ENCODE measurements around the gene FREM2. TPM values are rescaled to one million over a fixed set of nuclear protein-coding genes. Genes with fewer than 3 reads are reported as not detected.

Gene FREM2
- polyA plus RNA-seq, 1 of the 3 experiments (the other 2 are of a cell fraction): not detected

DNA sequence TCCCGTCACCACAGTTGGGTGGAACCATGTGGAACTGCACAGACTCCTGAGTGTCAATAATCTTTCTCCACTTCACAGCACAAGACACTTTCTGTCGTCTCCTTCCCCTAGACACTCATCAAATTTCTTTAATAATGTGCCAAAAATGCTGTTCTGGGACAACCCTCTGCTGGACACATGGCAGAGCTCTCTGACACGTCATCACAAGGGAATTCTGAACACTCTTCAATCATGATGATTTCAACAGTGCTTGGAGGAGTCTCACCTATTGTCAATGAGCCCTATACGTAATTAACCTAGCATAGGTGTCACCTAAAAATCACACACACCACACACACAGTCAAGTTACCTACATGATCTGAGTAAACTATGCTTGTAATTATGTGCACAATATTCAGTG is 162.4 kb downstream of the FREM2 start:
- Histone ChIP-seq H3K4me2 (no peak overlapping the region), H4K20me1 (ENCODE audit: insufficient read depth) (no peaks in the 10 kb centered on the region), H3K9me2 (no peaks in the 10 kb centered on the region), H3K27ac (ENCODE audit: low read depth in 2 of 2, low read length in 1 of 2) (no peak overlapping the region), H3K27me3 (ENCODE audit: insufficient read depth) (no peaks in the 10 kb centered on the region), H3K79me2 (ENCODE audit: insufficient read depth) (no peaks in the 10 kb centered on the region), H3K4me1 (ENCODE audit: control insufficient read depth in 1 of 2, insufficient read depth in 2 of 2, low read depth in 1 of 2, low read length in 1 of 2) (no peaks in the 10 kb centered on the region), H3K9me3 (no peaks in the 10 kb centered on the region), H3F3A (replicated peaks; ENCODE audit: insufficient read depth) (no peaks in the 10 kb centered on the region), H3K4me3 (ENCODE audit: low read depth in 2 of 2, low read length in 1 of 2) (no peak overlapping the region), H3K36me3 (replicated peaks in 1 of 2; ENCODE audit: control insufficient read depth in 1 of 2, insufficient read depth in 2 of 2, low read length in 1 of 2) (no peaks in the 10 kb centered on the region), H3K9ac (no peak overlapping the region), H2AFZ (ENCODE audit: low read depth) (no peak overlapping the region)
- TF ChIP-seq, protein P1, sequence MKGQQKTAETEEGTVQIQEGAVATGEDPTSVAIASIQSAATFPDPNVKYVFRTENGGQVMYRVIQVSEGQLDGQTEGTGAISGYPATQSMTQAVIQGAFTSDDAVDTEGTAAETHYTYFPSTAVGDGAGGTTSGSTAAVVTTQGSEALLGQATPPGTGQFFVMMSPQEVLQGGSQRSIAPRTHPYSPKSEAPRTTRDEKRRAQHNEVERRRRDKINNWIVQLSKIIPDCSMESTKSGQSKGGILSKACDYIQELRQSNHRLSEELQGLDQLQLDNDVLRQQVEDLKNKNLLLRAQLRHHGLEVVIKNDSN (IDR thresholded peaks at IDR 0.05; ENCODE audit: borderline replicate concordance, low read depth): no peak
- TF ChIP-seq MEF2A (IDR thresholded peaks at IDR 0.05; ENCODE audit: borderline replicate concordance, low read depth) (no peak), GATA2 (CRISPR knock-in tag; IDR thresholded peaks at IDR 0.05) (no peak)
- TF ChIP-seq, protein P2, sequence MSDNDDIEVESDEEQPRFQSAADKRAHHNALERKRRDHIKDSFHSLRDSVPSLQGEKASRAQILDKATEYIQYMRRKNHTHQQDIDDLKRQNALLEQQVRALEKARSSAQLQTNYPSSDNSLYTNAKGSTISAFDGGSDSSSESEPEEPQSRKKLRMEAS (IDR thresholded peaks at IDR 0.05; ENCODE audit: low read depth): no peak
- WGBS (ENCODE audit: low lambda C conversion rate): 29% methylated on average over 4 of the region's 4 CpGs
- no peak for DNase-seq
- ChIA-PET CTCF (interaction anchor here (0.6 to 0.7 kb wide), 2 partner anchors 76 to 1131 kb away, joined by 3 read pairs; no protein-coding TSS in a partner anchor), POLR2A (no interaction called here)

DNA sequence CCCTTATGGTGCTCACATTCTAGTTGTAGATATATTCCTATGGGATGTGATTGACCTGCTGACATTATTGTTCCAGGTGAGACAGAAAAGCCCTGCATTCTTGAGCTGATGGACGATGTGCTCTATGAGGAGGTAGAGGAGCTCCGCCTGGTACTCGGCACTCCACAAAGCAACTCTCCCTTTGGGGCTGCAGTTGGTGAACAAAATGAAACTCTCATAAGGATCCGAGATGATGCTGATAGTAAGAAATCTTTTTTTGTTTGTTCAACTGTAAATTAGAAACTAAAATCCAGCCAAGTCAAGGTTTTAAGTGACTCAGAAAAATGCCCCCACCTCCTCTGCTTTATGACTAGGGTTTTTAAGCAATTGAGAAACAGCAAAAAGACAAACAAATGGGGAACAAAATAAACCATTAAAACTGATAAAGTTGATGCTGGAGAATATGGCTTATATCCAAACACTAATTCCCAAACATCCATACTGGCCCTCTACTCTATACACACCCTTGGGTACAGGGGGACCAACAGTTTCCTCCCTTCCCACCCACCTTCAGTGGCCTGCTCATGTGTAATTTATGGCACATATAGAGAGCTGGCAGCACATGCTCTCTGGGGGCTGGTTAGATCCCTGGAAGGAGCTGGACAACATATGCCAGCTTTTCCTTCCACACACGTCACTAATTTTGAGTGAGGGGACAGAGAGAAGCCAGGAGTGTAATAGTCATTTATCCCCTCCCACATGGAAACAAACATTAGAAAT is 164.2 kb downstream of the FREM2 start:
- Histone ChIP-seq H4K20me1 (ENCODE audit: insufficient read depth) (no peaks in the 10 kb centered on the region), H3K27ac (ENCODE audit: low read depth in 2 of 2, low read length in 1 of 2) (no peak overlapping the region), H3K27me3 (ENCODE audit: insufficient read depth) (no peaks in the 10 kb centered on the region), H3K9ac (no peak overlapping the region), H3K79me2 (ENCODE audit: insufficient read depth) (no peaks in the 10 kb centered on the region), H3F3A (replicated peaks; ENCODE audit: insufficient read depth) (no peaks in the 10 kb centered on the region), H3K9me2 (no peaks in the 10 kb centered on the region), H3K4me3 (ENCODE audit: low read depth in 2 of 2, low read length in 1 of 2) (no peak overlapping the region), H2AFZ (ENCODE audit: low read depth) (no peak overlapping the region), H3K36me3 (replicated peaks in 1 of 2; ENCODE audit: control insufficient read depth in 1 of 2, insufficient read depth in 2 of 2, low read length in 1 of 2) (no peaks in the 10 kb centered on the region), H3K4me2 (no peak overlapping the region), H3K4me1 (ENCODE audit: control insufficient read depth in 1 of 2, insufficient read depth in 2 of 2, low read depth in 1 of 2, low read length in 1 of 2) (no peaks in the 10 kb centered on the region), H3K9me3 (no peaks in the 10 kb centered on the region)
- ChIA-PET CTCF (no interaction called here), POLR2A (no interaction called here)
- no peak for DNase-seq
- 30% methylated on average over 5 of the region's 5 CpGs for WGBS (ENCODE audit: low lambda C conversion rate)
- no peak for TF ChIP-seq YY1 (IDR thresholded peaks at IDR 0.05; ENCODE audit: low read depth)
- TF ChIP-seq, protein P3, sequence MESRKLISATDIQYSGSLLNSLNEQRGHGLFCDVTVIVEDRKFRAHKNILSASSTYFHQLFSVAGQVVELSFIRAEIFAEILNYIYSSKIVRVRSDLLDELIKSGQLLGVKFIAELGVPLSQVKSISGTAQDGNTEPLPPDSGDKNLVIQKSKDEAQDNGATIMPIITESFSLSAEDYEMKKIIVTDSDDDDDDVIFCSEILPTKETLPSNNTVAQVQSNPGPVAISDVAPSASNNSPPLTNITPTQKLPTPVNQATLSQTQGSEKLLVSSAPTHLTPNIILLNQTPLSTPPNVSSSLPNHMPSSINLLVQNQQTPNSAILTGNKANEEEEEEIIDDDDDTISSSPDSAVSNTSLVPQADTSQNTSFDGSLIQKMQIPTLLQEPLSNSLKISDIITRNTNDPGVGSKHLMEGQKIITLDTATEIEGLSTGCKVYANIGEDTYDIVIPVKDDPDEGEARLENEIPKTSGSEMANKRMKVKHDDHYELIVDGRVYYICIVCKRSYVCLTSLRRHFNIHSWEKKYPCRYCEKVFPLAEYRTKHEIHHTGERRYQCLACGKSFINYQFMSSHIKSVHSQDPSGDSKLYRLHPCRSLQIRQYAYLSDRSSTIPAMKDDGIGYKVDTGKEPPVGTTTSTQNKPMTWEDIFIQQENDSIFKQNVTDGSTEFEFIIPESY (IDR thresholded peaks at IDR 0.05; ENCODE audit: borderline replicate concordance, low read depth): no peak
- no peak for TF ChIP-seq CHD2 (IDR thresholded peaks at IDR 0.05; ENCODE audit: low read length, partially characterized antibody)
- TF ChIP-seq FOXJ3 (CRISPR knock-in tag; IDR thresholded peaks at IDR 0.05): no peak
- TF ChIP-seq, protein P4, sequence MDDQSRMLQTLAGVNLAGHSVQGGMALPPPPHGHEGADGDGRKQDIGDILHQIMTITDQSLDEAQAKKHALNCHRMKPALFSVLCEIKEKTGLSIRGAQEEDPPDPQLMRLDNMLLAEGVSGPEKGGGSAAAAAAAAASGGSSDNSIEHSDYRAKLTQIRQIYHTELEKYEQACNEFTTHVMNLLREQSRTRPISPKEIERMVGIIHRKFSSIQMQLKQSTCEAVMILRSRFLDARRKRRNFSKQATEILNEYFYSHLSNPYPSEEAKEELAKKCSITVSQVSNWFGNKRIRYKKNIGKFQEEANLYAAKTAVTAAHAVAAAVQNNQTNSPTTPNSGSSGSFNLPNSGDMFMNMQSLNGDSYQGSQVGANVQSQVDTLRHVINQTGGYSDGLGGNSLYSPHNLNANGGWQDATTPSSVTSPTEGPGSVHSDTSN (IDR thresholded peaks at IDR 0.05): no peak
- TF ChIP-seq, protein P5, sequence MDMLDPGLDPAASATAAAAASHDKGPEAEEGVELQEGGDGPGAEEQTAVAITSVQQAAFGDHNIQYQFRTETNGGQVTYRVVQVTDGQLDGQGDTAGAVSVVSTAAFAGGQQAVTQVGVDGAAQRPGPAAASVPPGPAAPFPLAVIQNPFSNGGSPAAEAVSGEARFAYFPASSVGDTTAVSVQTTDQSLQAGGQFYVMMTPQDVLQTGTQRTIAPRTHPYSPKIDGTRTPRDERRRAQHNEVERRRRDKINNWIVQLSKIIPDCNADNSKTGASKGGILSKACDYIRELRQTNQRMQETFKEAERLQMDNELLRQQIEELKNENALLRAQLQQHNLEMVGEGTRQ (IDR thresholded peaks at IDR 0.05; ENCODE audit: borderline replicate concordance, low read depth, low read length): no peak
- TF ChIP-seq SMC3 (IDR thresholded peaks at IDR 0.05; ENCODE audit: low read depth, low read length): no peak
- no peak for TF ChIP-seq POLR2AphosphoS5 (IDR thresholded peaks at IDR 0.05; ENCODE audit: low read depth, low read length)
- TF ChIP-seq NFIC (IDR thresholded peaks at IDR 0.05; ENCODE audit: borderline replicate concordance): no peak
- TF ChIP-seq RAD21 (IDR thresholded peaks at IDR 0.05; ENCODE audit: low read length): no peak
- TF ChIP-seq TAF1 (IDR thresholded peaks at IDR 0.05; ENCODE audit: borderline replicate concordance, low read depth, low read length): no peak
- no peak for TF ChIP-seq RXRA (IDR thresholded peaks at IDR 0.05; ENCODE audit: borderline replicate concordance, low read depth)
- no peak for TF ChIP-seq MEF2A (IDR thresholded peaks at IDR 0.05; ENCODE audit: borderline replicate concordance, low read depth)
- TF ChIP-seq, protein P6, sequence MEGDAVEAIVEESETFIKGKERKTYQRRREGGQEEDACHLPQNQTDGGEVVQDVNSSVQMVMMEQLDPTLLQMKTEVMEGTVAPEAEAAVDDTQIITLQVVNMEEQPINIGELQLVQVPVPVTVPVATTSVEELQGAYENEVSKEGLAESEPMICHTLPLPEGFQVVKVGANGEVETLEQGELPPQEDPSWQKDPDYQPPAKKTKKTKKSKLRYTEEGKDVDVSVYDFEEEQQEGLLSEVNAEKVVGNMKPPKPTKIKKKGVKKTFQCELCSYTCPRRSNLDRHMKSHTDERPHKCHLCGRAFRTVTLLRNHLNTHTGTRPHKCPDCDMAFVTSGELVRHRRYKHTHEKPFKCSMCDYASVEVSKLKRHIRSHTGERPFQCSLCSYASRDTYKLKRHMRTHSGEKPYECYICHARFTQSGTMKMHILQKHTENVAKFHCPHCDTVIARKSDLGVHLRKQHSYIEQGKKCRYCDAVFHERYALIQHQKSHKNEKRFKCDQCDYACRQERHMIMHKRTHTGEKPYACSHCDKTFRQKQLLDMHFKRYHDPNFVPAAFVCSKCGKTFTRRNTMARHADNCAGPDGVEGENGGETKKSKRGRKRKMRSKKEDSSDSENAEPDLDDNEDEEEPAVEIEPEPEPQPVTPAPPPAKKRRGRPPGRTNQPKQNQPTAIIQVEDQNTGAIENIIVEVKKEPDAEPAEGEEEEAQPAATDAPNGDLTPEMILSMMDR (IDR thresholded peaks at IDR 0.05): no peak
- no peak for TF ChIP-seq NRF1 (IDR thresholded peaks at IDR 0.05; ENCODE audit: low read depth, low read length)
